Progenitor cell of endocrine pancreas (in vitro differentiated cells): ENCODE data around the gene DDRGK1. TPM values are rescaled to one million over a fixed set of nuclear protein-coding genes. Genes with fewer than 3 reads are reported as not detected.

Source experiments
- DNase-seq: peaks from one replicate; pipeline ENCODE4 v3.0.0; 2021; ENCODE audit warnings: low spot score; ENCODE audit not compliant: unreplicated experiment
- H3K27ac Mint-ChIP-seq: 2 replicates; pipeline ENCODE4 v1.8.0; 2021; ENCODE audit warnings: mild to moderate bottlenecking, moderate library complexity, mixed read lengths
- H3K27me3 Mint-ChIP-seq: 2 replicates; pipeline ENCODE4 v1.8.0; 2021; ENCODE audit warnings: mixed read lengths
- H3K36me3 Mint-ChIP-seq: 2 replicates; pipeline ENCODE4 v1.8.0; 2022; ENCODE audit warnings: mixed read lengths; ENCODE audit not compliant: insufficient read depth
- H3K4me1 Mint-ChIP-seq: 2 replicates; pipeline ENCODE4 v1.8.0; 2021; ENCODE audit warnings: low read depth, mixed read lengths
- H3K4me3 Mint-ChIP-seq: 2 replicates; pipeline ENCODE4 v1.8.0; 2021; ENCODE audit warnings: low read depth, mild to moderate bottlenecking, moderate library complexity, mixed read lengths
- H3K9me3 Mint-ChIP-seq: 2 replicates; pipeline ENCODE4 v1.8.0; 2021; ENCODE audit warnings: low read depth, mixed read lengths
- total RNA-seq: library from RNA; stranded (reverse); gene quantifications from 2 replicates; pipeline ENCODE4 v1.2.1, GENCODE V29; 2021
- TF ChIP-seq, protein P1 (sequence below): fragments of 200-600 bp; sonication (generic); IDR thresholded peaks from one replicate; pipeline ENCODE4 v1.5.0; 2021; ENCODE audit warnings: antibody characterized with exemption, mild to moderate bottlenecking; ENCODE audit not compliant: unreplicated experiment

DDRGK1 gene
- total RNA-seq, 1 donor from 2014 or later, result 78.0 TPM

DNA sequence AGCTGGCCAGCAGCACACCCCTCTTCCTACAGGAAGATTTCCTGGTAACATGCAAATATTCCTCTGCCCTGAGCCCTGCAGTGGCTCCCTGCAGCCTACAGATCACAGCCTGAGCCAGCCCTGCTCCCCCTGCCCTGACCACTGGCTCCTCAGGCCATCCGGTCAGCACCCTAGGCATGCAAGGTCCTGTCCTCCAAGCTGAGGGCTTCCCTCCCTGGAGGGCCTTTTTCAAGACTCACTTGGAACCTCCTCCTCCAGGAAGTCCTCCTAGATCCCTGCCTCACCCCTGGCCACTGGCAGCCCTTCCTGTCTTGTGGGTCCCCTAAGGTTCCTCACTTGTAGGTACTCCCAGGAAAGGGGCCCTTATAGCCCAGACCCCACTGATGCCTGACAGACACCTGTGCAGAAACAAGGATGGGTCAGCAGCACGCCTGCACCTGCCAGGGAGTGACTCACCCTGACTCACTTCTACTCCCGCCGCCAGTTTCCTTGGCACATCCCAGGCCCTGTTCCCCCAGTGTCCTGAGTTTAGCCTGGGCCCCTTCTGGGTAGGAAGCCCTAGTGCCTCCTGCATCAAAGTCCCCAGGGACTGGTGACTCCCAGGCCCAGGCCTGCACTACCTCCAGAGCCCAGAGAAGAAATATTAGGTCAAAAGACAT lies 31.3 kb upstream of the DDRGK1 start:
- TF ChIP-seq, protein P1, sequence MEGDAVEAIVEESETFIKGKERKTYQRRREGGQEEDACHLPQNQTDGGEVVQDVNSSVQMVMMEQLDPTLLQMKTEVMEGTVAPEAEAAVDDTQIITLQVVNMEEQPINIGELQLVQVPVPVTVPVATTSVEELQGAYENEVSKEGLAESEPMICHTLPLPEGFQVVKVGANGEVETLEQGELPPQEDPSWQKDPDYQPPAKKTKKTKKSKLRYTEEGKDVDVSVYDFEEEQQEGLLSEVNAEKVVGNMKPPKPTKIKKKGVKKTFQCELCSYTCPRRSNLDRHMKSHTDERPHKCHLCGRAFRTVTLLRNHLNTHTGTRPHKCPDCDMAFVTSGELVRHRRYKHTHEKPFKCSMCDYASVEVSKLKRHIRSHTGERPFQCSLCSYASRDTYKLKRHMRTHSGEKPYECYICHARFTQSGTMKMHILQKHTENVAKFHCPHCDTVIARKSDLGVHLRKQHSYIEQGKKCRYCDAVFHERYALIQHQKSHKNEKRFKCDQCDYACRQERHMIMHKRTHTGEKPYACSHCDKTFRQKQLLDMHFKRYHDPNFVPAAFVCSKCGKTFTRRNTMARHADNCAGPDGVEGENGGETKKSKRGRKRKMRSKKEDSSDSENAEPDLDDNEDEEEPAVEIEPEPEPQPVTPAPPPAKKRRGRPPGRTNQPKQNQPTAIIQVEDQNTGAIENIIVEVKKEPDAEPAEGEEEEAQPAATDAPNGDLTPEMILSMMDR, result no peak
- Mint-ChIP-seq H3K36me3 (no peaks in the 10 kb centered on the region), H3K4me3 (no peak overlapping the region), H3K27me3 (peaks cover 54% of the 10 kb centered on the region), H3K27ac (no peak overlapping the region), H3K9me3 (no peaks in the 10 kb centered on the region), H3K4me1 (peaks cover 6% of the 10 kb centered on the region)
- no peak for DNase-seq

DNA sequence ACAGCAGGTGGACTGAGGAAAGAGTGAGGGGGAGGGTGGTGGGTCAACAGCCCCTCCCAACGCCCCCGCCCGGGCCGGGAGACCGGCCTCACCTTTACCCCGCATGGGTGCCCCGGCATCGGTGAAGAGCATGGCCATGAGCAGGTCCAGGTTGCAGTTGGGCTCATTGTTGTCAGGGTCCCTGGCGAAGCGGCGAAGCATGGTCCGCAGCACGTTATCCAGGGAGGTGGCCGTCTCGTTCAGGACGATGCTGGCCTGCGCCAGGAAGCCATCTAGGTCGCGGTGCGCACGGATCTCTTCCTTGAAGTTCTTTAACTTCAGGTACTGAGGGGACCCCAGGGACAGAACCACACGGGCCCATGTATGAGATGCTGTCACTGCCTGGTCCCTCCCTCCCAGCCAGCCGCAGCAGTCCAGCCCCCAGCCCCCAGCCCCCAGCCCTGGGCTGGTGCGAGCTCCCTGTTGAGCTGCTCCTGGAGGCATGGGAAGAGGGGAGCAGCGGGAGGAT lies 29.6 kb upstream of the DDRGK1 start:
- Mint-ChIP-seq H3K9me3 (no peaks in the 10 kb centered on the region), H3K36me3 (no peaks in the 10 kb centered on the region), H3K27me3 (peaks cover 40% of the 10 kb centered on the region), H3K4me1 (no peaks in the 10 kb centered on the region), H3K4me3 (no peak overlapping the region), H3K27ac (no peak overlapping the region)
- DNase-seq, result no peak
- TF ChIP-seq, protein P1, result no peak

DNA sequence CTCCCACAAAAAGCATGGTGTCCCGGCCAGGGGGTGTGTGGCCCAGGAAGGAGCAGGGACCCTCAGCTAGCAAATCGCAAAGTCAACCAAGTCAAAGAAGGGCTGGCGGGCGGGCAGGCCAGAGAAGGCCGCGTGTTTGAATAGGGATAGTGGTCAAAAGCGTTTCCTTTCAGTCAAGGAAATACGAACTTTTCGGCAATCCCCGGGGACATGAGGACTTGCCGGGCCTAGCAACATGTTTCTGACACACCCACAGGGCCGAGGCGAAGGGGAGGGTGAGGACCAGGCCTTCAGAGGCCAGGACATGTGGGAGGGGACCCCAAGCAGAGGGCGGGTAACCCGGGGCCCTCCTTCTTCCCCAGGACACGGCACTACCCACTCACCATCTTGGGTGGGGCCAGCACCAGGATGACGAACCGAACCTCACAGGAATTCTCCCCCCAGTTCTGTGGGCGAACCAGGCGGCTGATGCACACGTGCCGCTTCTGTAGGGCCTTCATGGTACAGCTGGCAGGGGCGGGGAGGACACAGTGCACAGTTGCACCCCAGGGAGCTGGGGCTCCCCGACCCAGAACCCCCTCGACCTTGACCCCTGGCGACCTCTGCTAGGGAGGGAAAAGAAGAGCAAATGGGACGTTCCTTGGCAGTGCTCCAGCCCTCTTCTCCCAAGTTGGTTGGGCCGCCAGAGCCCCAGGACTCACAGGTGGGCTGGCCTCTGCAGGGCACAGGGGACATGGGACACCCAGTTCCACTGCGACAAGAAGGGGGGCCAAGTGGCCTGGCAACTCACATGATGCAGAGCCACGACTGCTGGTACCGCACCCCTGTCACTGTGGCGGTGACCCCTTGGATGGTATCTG lies 28.9 kb upstream of the DDRGK1 start:
- Mint-ChIP-seq H3K9me3 (no peaks in the 10 kb centered on the region), H3K36me3 (no peaks in the 10 kb centered on the region), H3K4me3 (no peak overlapping the region), H3K27me3 (peaks cover 37% of the 10 kb centered on the region), H3K27ac (no peak overlapping the region), H3K4me1 (no peaks in the 10 kb centered on the region)
- TF ChIP-seq, protein P1, result no peak
- DNase-seq, result no peak

DNA sequence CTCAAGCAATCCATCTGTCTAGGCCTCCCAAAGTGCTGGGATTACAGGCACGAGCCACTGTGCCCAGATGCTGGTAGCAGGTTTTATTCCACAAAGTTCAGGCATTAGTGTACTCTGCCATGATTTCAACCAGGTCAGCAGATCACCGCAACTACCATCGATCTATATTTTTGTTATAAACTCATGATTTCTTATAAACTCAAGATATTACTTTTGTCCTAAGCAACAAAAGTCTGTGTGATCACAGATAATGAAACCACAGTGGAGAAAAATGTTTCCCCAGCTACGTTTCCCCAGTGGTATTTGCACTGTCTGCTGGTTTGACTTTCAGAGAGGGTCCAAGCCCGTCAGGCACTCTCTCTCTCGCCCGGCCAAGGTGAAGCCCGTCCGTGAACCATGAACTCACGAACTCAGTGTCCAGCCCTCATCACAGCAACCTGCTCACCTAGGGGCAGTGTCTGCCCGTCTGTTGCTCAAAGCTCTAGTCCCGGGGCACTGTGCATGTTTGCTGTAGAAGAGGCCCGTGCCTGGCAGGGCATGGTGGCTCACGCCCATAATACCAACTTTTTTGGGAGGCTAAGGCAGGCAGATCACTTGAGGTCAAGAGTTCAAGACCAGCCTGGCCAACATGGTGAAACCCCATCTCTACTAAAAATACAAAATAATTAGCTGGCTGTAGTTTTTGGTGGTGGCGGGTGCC lies 27.6 kb upstream of the DDRGK1 start:
- H3K4me1 Mint-ChIP-seq, result no peaks in the 10 kb centered on the region
- H3K36me3 Mint-ChIP-seq, result no peaks in the 10 kb centered on the region
- no peak overlapping the region for H3K27ac Mint-ChIP-seq
- H3K27me3 Mint-ChIP-seq, result peaks cover 26% of the 10 kb centered on the region
- H3K9me3 Mint-ChIP-seq, result no peaks in the 10 kb centered on the region
- H3K4me3 Mint-ChIP-seq, result no peak overlapping the region
- no peak for DNase-seq
- TF ChIP-seq, protein P1, result no peak

DNA sequence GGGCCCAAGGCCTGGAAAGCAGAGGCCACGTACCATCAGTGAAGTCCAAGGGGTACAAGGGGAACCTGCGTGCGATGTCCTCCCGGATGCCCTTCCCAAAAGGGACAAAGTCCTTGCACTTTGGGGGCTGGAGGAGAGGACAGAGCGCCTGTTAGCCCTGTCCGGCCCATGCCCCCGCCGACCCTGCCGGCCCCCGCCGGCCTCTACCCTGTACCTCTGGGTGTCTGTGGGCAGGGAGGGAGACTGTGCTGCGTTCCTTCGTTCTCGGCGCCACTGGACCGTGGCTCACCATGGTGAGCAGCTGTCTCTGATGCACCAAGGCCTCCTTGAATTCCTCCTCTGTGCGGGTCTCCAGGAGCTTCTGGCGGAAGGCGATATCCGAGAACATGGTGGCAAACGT lies 26.6 kb upstream of the DDRGK1 start:
- no peaks in the 10 kb centered on the region for H3K9me3 Mint-ChIP-seq
- H3K27ac Mint-ChIP-seq, result no peak overlapping the region
- no peak for DNase-seq
- no peaks in the 10 kb centered on the region for H3K4me1 Mint-ChIP-seq
- no peak overlapping the region for H3K4me3 Mint-ChIP-seq
- TF ChIP-seq, protein P1, result no peak
- H3K27me3 Mint-ChIP-seq, result peaks cover 16% of the 10 kb centered on the region
- no peaks in the 10 kb centered on the region for H3K36me3 Mint-ChIP-seq
